WTC11 (cell line): ENCODE data around the gene DNAH14.

Experiments
- CBFB ChIP-seq: sonication (generic); formaldehyde crosslinking; IDR thresholded peaks from 2 replicates; pipeline ENCODE4 v1.8.1; 2022; ENCODE audit warnings: mild to moderate bottlenecking, low read depth, missing genetic modification reagents
- CREB1 ChIP-seq: sonication (generic); formaldehyde crosslinking; IDR thresholded peaks from 2 replicates; pipeline ENCODE4 v1.8.0; 2023; ENCODE audit warnings: mild to moderate bottlenecking, missing genetic modification reagents
- CTCF ChIP-seq: fragments of 200-600 bp; IDR thresholded peaks from 2 replicates; pipeline ENCODE4 v1.8.0; 2022; ENCODE audit warnings: antibody characterized with exemption
- FOXJ3 ChIP-seq: sonication (generic); formaldehyde crosslinking; IDR thresholded peaks from 2 replicates; pipeline ENCODE4 v1.9.0; 2021; ENCODE audit warnings: missing genetic modification reagents, mild to moderate bottlenecking, borderline replicate concordance
- HMGXB4 ChIP-seq: sonication (generic); formaldehyde crosslinking; IDR thresholded peaks from 2 replicates; pipeline ENCODE4 v1.8.1; 2023; ENCODE audit warnings: mild to moderate bottlenecking, moderate library complexity, missing genetic modification reagents
- IRF2 ChIP-seq: sonication (generic); formaldehyde crosslinking; IDR thresholded peaks from 2 replicates; pipeline ENCODE4 v1.8.0; 2022; ENCODE audit warnings: low read depth, missing genetic modification reagents, borderline replicate concordance
- NFYB ChIP-seq: sonication (generic); formaldehyde crosslinking; conservative IDR thresholded peaks from 2 replicates; pipeline ENCODE4 v1.8.0; 2022; ENCODE audit warnings: low read depth, missing genetic modification reagents
- PREB ChIP-seq: sonication (generic); formaldehyde crosslinking; IDR thresholded peaks from 2 replicates; pipeline ENCODE4 v1.8.1; 2022; ENCODE audit warnings: mild to moderate bottlenecking, missing genetic modification reagents, moderate library complexity, borderline replicate concordance
- SOX15 ChIP-seq: fragments of 250-450 bp; sonication (Bioruptor Pico); IDR thresholded peaks from 2 replicates; pipeline ENCODE4 v1.9.0; 2021; ENCODE audit warnings: mild to moderate bottlenecking
- USF2 ChIP-seq: sonication (generic); formaldehyde crosslinking; IDR thresholded peaks from 2 replicates; pipeline ENCODE4 v1.8.1; 2023; ENCODE audit warnings: mild to moderate bottlenecking, missing genetic modification reagents, moderate library complexity
- ZNF263 ChIP-seq: sonication (generic); formaldehyde crosslinking; IDR thresholded peaks from 2 replicates; pipeline ENCODE4 v1.8.1; 2022; ENCODE audit warnings: low read depth, mild to moderate bottlenecking, moderate library complexity, missing genetic modification reagents

- no peak for TF ChIP-seq CTCF
- TF ChIP-seq FOXJ3: no peak
- no peak for TF ChIP-seq USF2
- no peak for TF ChIP-seq IRF2
- no peak for TF ChIP-seq PREB (CRISPR knock-in tag)
- TF ChIP-seq HMGXB4: no peak
- no peak for TF ChIP-seq CREB1 (CRISPR knock-in tag)
- TF ChIP-seq SOX15 (CRISPR knock-in tag): no peak
- no peak for TF ChIP-seq ZNF263 (CRISPR knock-in tag)
- no peak for TF ChIP-seq NFYB (CRISPR knock-in tag)
- no peak for TF ChIP-seq CBFB (CRISPR knock-in tag)
Measured at GRCh38 chr1:225418059-225418458, 488.6 kb downstream of the DNAH14 start.
